Measurements from ENCODE around the gene ZNF750. TPM values are rescaled to one million over a fixed set of nuclear protein-coding genes. Genes with fewer than 3 reads are reported as not detected.

Gene ZNF750
- total RNA-seq, 1 donor from 2014 or later, result not detected

GRCh38 chr17:82863941-82864712, 24.3 kb upstream of the ZNF750 start:
- Histone ChIP-seq H3K79me2 (ENCODE audit: low read depth) (peaks cover 27% of the 10 kb centered on the region), H3K4me3 (no peak overlapping the region), H3K36me3 (no peaks in the 10 kb centered on the region), H3K27ac (no peak overlapping the region), H2AFZ (replicated peaks) (no peak overlapping the region), H3K9ac (no peak overlapping the region), H3K4me1 (peaks cover 28% of the 10 kb centered on the region), H4K20me1 (ENCODE audit: low read depth) (peaks cover 40% of the 10 kb centered on the region), H3K9me3 (ENCODE audit: low read depth) (no peaks in the 10 kb centered on the region), H3K4me2 (no peak overlapping the region), H3F3A (ENCODE audit: low read depth) (no peaks in the 10 kb centered on the region), H3K27me3 (no peaks in the 10 kb centered on the region)
- H3K36me3 Mint-ChIP-seq, result peaks cover 3% of the 10 kb centered on the region
- no peaks in the 10 kb centered on the region for H3K9me3 Mint-ChIP-seq
- H3K27me3 Mint-ChIP-seq (ENCODE audit: insufficient read depth, low read depth), result peaks cover 10% of the 10 kb centered on the region
- H3K4me1 Mint-ChIP-seq, result peaks cover 68% of the 10 kb centered on the region
- peak overlapping the region; percentile 65 for H3K27ac Mint-ChIP-seq
- DNase-seq (ENCODE audit: low spot score), result no peak
- no peak for TF ChIP-seq EZH2 (IDR thresholded peaks at IDR 0.05)
- no peak for TF ChIP-seq CTCF (IDR thresholded peaks at IDR 0.05)
- TF ChIP-seq EZH2phosphoT487 (IDR thresholded peaks at IDR 0.05), result no peak
- no peak overlapping the region for H3K4me3 Mint-ChIP-seq

- Mint-ChIP-seq H3K27ac (peak overlapping the region; percentile 66), H3K36me3 (no peaks in the 10 kb centered on the region), H3K27me3 (ENCODE audit: insufficient read depth, low read depth) (peaks cover 9% of the 10 kb centered on the region), H3K9me3 (no peaks in the 10 kb centered on the region), H3K4me1 (peaks cover 72% of the 10 kb centered on the region), H3K4me3 (no peak overlapping the region)
- TF ChIP-seq EZH2 (IDR thresholded peaks at IDR 0.05) (no peak), CTCF (IDR thresholded peaks at IDR 0.05) (no peak), EZH2phosphoT487 (IDR thresholded peaks at IDR 0.05) (no peak)
- H3K79me2 ChIP-seq (ENCODE audit: low read depth), result peaks cover 27% of the 10 kb centered on the region
- no peak overlapping the region for H3K9ac ChIP-seq
- H4K20me1 ChIP-seq (ENCODE audit: low read depth), result peaks cover 43% of the 10 kb centered on the region
- H2AFZ ChIP-seq (replicated peaks), result no peak overlapping the region
- no peaks in the 10 kb centered on the region for H3K36me3 ChIP-seq
- H3K4me3 ChIP-seq, result no peak overlapping the region
- no peaks in the 10 kb centered on the region for H3F3A ChIP-seq (ENCODE audit: low read depth)
- DNase-seq (ENCODE audit: low spot score), result no peak
- peaks cover 28% of the 10 kb centered on the region for H3K4me1 ChIP-seq
- H3K4me2 ChIP-seq, result no peak overlapping the region
- no peaks in the 10 kb centered on the region for H3K9me3 ChIP-seq (ENCODE audit: low read depth)
- no peaks in the 10 kb centered on the region for H3K27me3 ChIP-seq
- H3K27ac ChIP-seq, result no peak overlapping the region
Observed at GRCh38 chr17:82863383-82863940, 23.6 kb upstream of the ZNF750 start.

- Mint-ChIP-seq H3K4me3 (peak overlapping the region; percentile 64), H3K27me3 (ENCODE audit: insufficient read depth, low read depth) (peaks cover 9% of the 10 kb centered on the region), H3K4me1 (peaks cover 73% of the 10 kb centered on the region)
Observed at GRCh38 chr17:82862737-82863382, 23.0 kb upstream of the ZNF750 start.

More at GRCh38 chr17:82862737-82863382, 23.0 kb upstream of the ZNF750 start:
- peak overlapping the region; percentile 43 for H3K27ac Mint-ChIP-seq
- Histone ChIP-seq H3K27ac (no peak overlapping the region), H3K4me3 (no peak overlapping the region), H3K79me2 (ENCODE audit: low read depth) (peaks cover 27% of the 10 kb centered on the region), H3K36me3 (no peaks in the 10 kb centered on the region), H3K9me3 (ENCODE audit: low read depth) (no peaks in the 10 kb centered on the region), H3K27me3 (no peaks in the 10 kb centered on the region), H4K20me1 (ENCODE audit: low read depth) (peaks cover 46% of the 10 kb centered on the region), H3K4me2 (no peak overlapping the region), H3F3A (ENCODE audit: low read depth) (no peaks in the 10 kb centered on the region), H3K9ac (no peak overlapping the region), H3K4me1 (peaks cover 28% of the 10 kb centered on the region), H2AFZ (replicated peaks) (no peak overlapping the region)
- no peaks in the 10 kb centered on the region for H3K9me3 Mint-ChIP-seq
- no peak for TF ChIP-seq CTCF (IDR thresholded peaks at IDR 0.05)
- no peak for TF ChIP-seq EZH2phosphoT487 (IDR thresholded peaks at IDR 0.05)
- no peak for TF ChIP-seq EZH2 (IDR thresholded peaks at IDR 0.05)
- peaks cover 4% of the 10 kb centered on the region for H3K36me3 Mint-ChIP-seq
- DNase-seq (ENCODE audit: low spot score), result peak; percentile 23

Data from neural progenitor cell (in vitro differentiated cells).